Liver (tissue), 9 donors: ENCODE measurements around the gene KDM4C. TPM values are rescaled to one million over a fixed set of nuclear protein-coding genes. Genes with fewer than 3 reads are reported as not detected.

ENCODE experiments used
- DNase-seq: peaks from one replicate; pipeline ENCODE4 v3.0.0-alpha.2; 2017; ENCODE audit warnings: low spot score
- H3K27ac ChIP-seq, 2 donors: one replicate each; pipeline ENCODE4 v1.7.0; 2013; ENCODE audit warnings: inconsistent platforms in 2 of 2, low read length in 2 of 2, control low read depth in 1 of 2, low read depth in 1 of 2, mild to moderate bottlenecking in 1 of 2
- H3K27me3 ChIP-seq, 4 donors: one replicate each; pipeline versions ENCODE4 v1.6.1 to v1.7.0; 2013; ENCODE audit warnings: low read length in 3 of 4, inconsistent platforms in 1 of 4, mild to moderate bottlenecking in 1 of 4, moderate library complexity in 1 of 4; ENCODE audit not compliant: control insufficient read depth in 4 of 4, insufficient read depth in 4 of 4
- H3K36me3 ChIP-seq, 4 donors: one replicate each; pipeline versions ENCODE4 v1.6.1 to v1.7.0; 2013; ENCODE audit warnings: low read length in 3 of 4, mild to moderate bottlenecking in 3 of 4, low read depth in 1 of 4, moderate library complexity in 1 of 4; ENCODE audit not compliant: control insufficient read depth in 4 of 4, insufficient read depth in 3 of 4
- H3K4me1 ChIP-seq, 4 donors: one replicate each; pipeline versions ENCODE4 v1.6.1 to v1.7.0; 2013; ENCODE audit warnings: low read length in 3 of 4, mild to moderate bottlenecking in 3 of 4, moderate library complexity in 1 of 4; ENCODE audit not compliant: control insufficient read depth in 4 of 4, insufficient read depth in 4 of 4
- H3K4me3 ChIP-seq, 3 donors: one replicate each; pipeline versions ENCODE4 v1.6.1 to v1.7.0; 2013; ENCODE audit warnings: low read length in 3 of 3, control low read depth in 1 of 3, low read depth in 1 of 3, mild to moderate bottlenecking in 1 of 3
- H3K9ac ChIP-seq, 2 donors: one replicate each; pipeline ENCODE4 v1.7.0; 2013; ENCODE audit warnings: low read length in 2 of 2, mild to moderate bottlenecking in 2 of 2, moderate library complexity in 2 of 2, control low read depth in 1 of 2, low read depth in 1 of 2
- H3K9me3 ChIP-seq, 4 donors: one replicate each; pipeline versions ENCODE4 v1.6.1 to v1.7.0; 2013; ENCODE audit warnings: low read length in 3 of 4; ENCODE audit not compliant: control insufficient read depth in 4 of 4
- ATF3 ChIP-seq: IDR thresholded peaks from 2 replicates; pipeline ENCODE4 v1.6.1; 2016; ENCODE audit warnings: antibody characterized with exemption
- CTCF ChIP-seq: fragments of 150-350 bp; IDR thresholded peaks from 2 replicates; pipeline ENCODE4 v1.5.1; 2017; ENCODE audit warnings: improper control_type of control experiment, low read depth, low read length; ENCODE audit not compliant: missing input control
- FOXA1 ChIP-seq: IDR thresholded peaks from 2 replicates; pipeline ENCODE4 v1.6.1; 2016; ENCODE audit warnings: antibody characterized with exemption
- GABPA ChIP-seq, 2 donors: IDR thresholded peaks in 1 of 2; conservative IDR thresholded peaks in 1 of 2; 2 replicates each; pipeline ENCODE4 v1.6.1; 2016; ENCODE audit warnings: antibody characterized with exemption in 2 of 2, mild to moderate bottlenecking in 1 of 2, moderate library complexity in 1 of 2
- MAX ChIP-seq: IDR thresholded peaks from 2 replicates; pipeline ENCODE4 v1.6.1; 2016; ENCODE audit warnings: antibody characterized with exemption
- NR2F2 ChIP-seq: IDR thresholded peaks from 2 replicates; pipeline ENCODE4 v1.6.1; 2016; ENCODE audit warnings: antibody characterized with exemption
- REST ChIP-seq: IDR thresholded peaks from 2 replicates; pipeline ENCODE4 v1.6.1; 2016; ENCODE audit warnings: antibody characterized with exemption, mild to moderate bottlenecking
- RXRA ChIP-seq, 2 donors: IDR thresholded peaks; 2 replicates each; pipeline ENCODE4 v1.6.1; 2017 to 2018; ENCODE audit warnings: antibody characterized with exemption in 2 of 2, mild to moderate bottlenecking in 1 of 2
- SP1 ChIP-seq: IDR thresholded peaks from 2 replicates; pipeline ENCODE4 v1.6.1; 2018; ENCODE audit warnings: antibody characterized with exemption, mild to moderate bottlenecking
- TAF1 ChIP-seq: conservative IDR thresholded peaks from 2 replicates; pipeline ENCODE4 v1.6.1; 2016; ENCODE audit warnings: antibody characterized with exemption, mild to moderate bottlenecking
- WGBS: extraction: QIAGEN DNeasy Blood & Tissue Kit; methylation state at CpG from one replicate; pipeline ENCODE4 v1.1.7; 2013; 5-methylcytosine and 5-hydroxymethylcytosine counted together
- polyA plus RNA-seq, 2 donors: library from polyadenylated mRNA; stranded (reverse) in 1 of 2; unstranded in 1 of 2; fragments of 200-250 nt in 1 of 2; fragments of >200 nt in 1 of 2; fragmentation: Nextera tagmentation in 1 of 2; extraction: Ambion mirVana in 1 of 2; gene quantifications; one replicate each; pipeline versions ENCODE4 v1.2.1 to v1.2.3, GENCODE V29; 2013 to 2015
- total RNA-seq, 2 donors: library from RNA; depleted of rRNA; stranded (reverse); fragments of >200 nt; gene quantifications; one replicate each; pipeline ENCODE4 v1.2.3, GENCODE V29; 2014
- donor health status: healthy.
- donor health status: healthy.
- donor health status: healthy.
- donor health status: healthy.
- donor health status: healthy.

The KDM4C gene
- total and polyA plus RNA-seq, 4 donors: 4.3 to 40.2 (median 24.0) TPM

- TF ChIP-seq CTCF (no peak), GABPA (IDR thresholded peaks at IDR 0.05 in 1 of 2, conservative IDR thresholded peaks at IDR 0.05 in 1 of 2) (no peak), REST (no peak)
These were observed 351.2 kb downstream of the KDM4C start (continued) for GRCh38 chr9:7108936-7109335.

GRCh38 chr9:7111413-7111812 is 353.6 kb downstream of the KDM4C start:
- no peaks in the 10 kb centered on the region for H3K4me1 ChIP-seq
- no peak for DNase-seq
- H3K9me3 ChIP-seq: no peaks in the 10 kb centered on the region
- H3K27me3 ChIP-seq: no peaks in the 10 kb centered on the region
- WGBS: 70% methylated on average over 3 of the region's 3 CpGs
- no peak overlapping the region for H3K27ac ChIP-seq
- no peak for TF ChIP-seq NR2F2
- TF ChIP-seq FOXA1: no peak
- no peak for TF ChIP-seq RXRA (IDR thresholded peaks at IDR 0.05)
- TF ChIP-seq ATF3: no peak
- TF ChIP-seq TAF1: no peak
- TF ChIP-seq REST: no peak
- no peak overlapping the region for H3K9ac ChIP-seq
- H3K36me3 ChIP-seq: peaks cover 0 to 4% (median 0%) of the 10 kb centered on the region in 4 donors
- no peak overlapping the region for H3K4me3 ChIP-seq

- H3K9me3 ChIP-seq: no peaks in the 10 kb centered on the region
- TF ChIP-seq MAX: no peak
- TF ChIP-seq SP1: no peak
- H3K36me3 ChIP-seq: peaks cover 0 to 6% (median 0%) of the 10 kb centered on the region in 4 donors
- no peak overlapping the region for H3K27ac ChIP-seq
- H3K4me1 ChIP-seq: no peaks in the 10 kb centered on the region
- H3K27me3 ChIP-seq: no peaks in the 10 kb centered on the region
- 70% methylated on average over 1 of the region's 1 CpG for WGBS
- no peak for DNase-seq
- no peak overlapping the region for H3K4me3 ChIP-seq
- H3K9ac ChIP-seq: no peak overlapping the region
These were observed 357.8 kb downstream of the KDM4C start for GRCh38 chr9:7115606-7116005.
